Natural killer cell (primary cell): ENCODE measurements around the gene CLEC1A. TPM values are rescaled to one million over a fixed set of nuclear protein-coding genes. Genes with fewer than 3 reads are reported as not detected.

ENCODE experiments used
- ATAC-seq, 3 donors: fragments of 150-1000 bp in 2 of 3; fragments of 200-7000 bp in 1 of 3; cut with Tn5 transposase; 1 replicate in 1 of 3; 2 replicates in 2 of 3; pipeline ENCODE4 v1.10.0; 2021; ENCODE audit warnings: mild to moderate bottlenecking in 2 of 3, moderate library complexity in 2 of 3
- DNase-seq, 2 donors: peaks; one replicate each; pipeline versions ENCODE4 v3.0.0 to v3.0.0-alpha.2; 2013 to 2021; ENCODE audit warnings: mixed read lengths in 1 of 2
- H3K27ac ChIP-seq: one replicate; pipeline ENCODE4 v1.5.1; 2013; ENCODE audit warnings: mild to moderate bottlenecking, low read length
- H3K27me3 ChIP-seq: one replicate; pipeline ENCODE4 v1.6.1; 2013; ENCODE audit warnings: low read length; ENCODE audit not compliant: control insufficient read depth, insufficient read depth
- H3K36me3 ChIP-seq: one replicate; pipeline ENCODE4 v1.6.1; 2013; ENCODE audit warnings: low read length; ENCODE audit not compliant: control insufficient read depth, insufficient read depth
- H3K4me1 ChIP-seq: one replicate; pipeline ENCODE4 v1.6.1; 2013; ENCODE audit warnings: low read length; ENCODE audit not compliant: control insufficient read depth, insufficient read depth
- H3K4me3 ChIP-seq: one replicate; pipeline ENCODE4 v1.5.1; 2013; ENCODE audit warnings: low read length
- H3K9me3 ChIP-seq: one replicate; pipeline ENCODE4 v1.6.1; 2013; ENCODE audit warnings: low read length; ENCODE audit not compliant: control insufficient read depth, insufficient read depth
- H3K27ac Mint-ChIP-seq, 2 donors: one replicate each; pipeline ENCODE4 v1.8.0; 2022; ENCODE audit warnings: mild to moderate bottlenecking in 2 of 2, mixed read lengths in 2 of 2, moderate library complexity in 1 of 2
- H3K27me3 Mint-ChIP-seq, 2 donors: one replicate each; pipeline ENCODE4 v1.8.0; 2022; ENCODE audit warnings: low read depth in 2 of 2, mixed read lengths in 2 of 2
- H3K36me3 Mint-ChIP-seq: one replicate; pipeline ENCODE4 v1.8.0; 2022; ENCODE audit warnings: mixed read lengths
- H3K4me1 Mint-ChIP-seq, 2 donors: one replicate each; pipeline ENCODE4 v1.8.0; 2022; ENCODE audit warnings: mixed read lengths in 2 of 2
- H3K4me3 Mint-ChIP-seq: one replicate; pipeline ENCODE4 v1.8.0; 2022; ENCODE audit warnings: mild to moderate bottlenecking, moderate library complexity, mixed read lengths
- H3K9me3 Mint-ChIP-seq, 2 donors: one replicate each; pipeline ENCODE4 v1.8.0; 2022; ENCODE audit warnings: mixed read lengths in 2 of 2
- WGBS: methylation state at CpG from one replicate; pipeline ENCODE4 v1.1.7; 2013; ENCODE audit warnings: missing lambda C conversion rate; ENCODE audit not compliant: insufficient coverage; 5-methylcytosine and 5-hydroxymethylcytosine counted together
- intact Hi-C: fragments of 100-400 bp; cut with micrococcal nuclease; formaldehyde crosslinking; loops from one replicate; pipeline ENCODE4 v1.14.2; 2022
- total RNA-seq, 4 donors: library from RNA; stranded (reverse); fragments of 120-200 nt in 1 of 4; gene quantifications; one replicate each; pipeline versions ENCODE4 v1.2.3 to v1.2.4, GENCODE V29; 2013 to 2022
- TF ChIP-seq, protein P1 (sequence below): fragments of 200-600 bp; IDR thresholded peaks from one replicate; pipeline ENCODE4 v1.8.0; 2022; ENCODE audit warnings: antibody characterized with exemption

Gene CLEC1A
- total RNA-seq, 3 donors from 2014 or later (not counting 1 experiment from before 2014, with no cell fraction given): not detected

DNA sequence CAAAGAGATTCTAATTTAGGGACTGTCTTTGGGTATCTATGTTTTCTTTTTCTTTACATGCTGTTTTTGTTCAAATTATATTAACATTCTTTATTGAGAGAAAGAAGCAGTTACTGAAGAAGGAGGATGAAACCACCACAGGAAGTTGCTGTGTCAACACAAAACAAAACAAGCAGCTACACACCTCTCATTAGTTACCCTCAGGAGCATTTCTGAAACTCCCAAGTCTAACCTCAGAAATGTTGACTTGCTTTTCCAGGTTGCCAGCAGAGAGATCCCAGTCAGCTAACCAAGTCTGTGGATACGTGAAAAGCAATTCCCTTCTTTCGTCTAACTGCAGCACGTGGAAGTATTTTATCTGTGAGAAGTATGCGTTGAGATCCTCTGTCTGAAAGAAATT lies 33.5 kb downstream of the CLEC1A start:
- intact Hi-C loops: no loop called here
- 89% methylated on average over 3 of the region's 4 CpGs for WGBS
- H3K4me1 ChIP-seq: no peaks in the 10 kb centered on the region
- no peak for ATAC-seq
- TF ChIP-seq, protein P1, sequence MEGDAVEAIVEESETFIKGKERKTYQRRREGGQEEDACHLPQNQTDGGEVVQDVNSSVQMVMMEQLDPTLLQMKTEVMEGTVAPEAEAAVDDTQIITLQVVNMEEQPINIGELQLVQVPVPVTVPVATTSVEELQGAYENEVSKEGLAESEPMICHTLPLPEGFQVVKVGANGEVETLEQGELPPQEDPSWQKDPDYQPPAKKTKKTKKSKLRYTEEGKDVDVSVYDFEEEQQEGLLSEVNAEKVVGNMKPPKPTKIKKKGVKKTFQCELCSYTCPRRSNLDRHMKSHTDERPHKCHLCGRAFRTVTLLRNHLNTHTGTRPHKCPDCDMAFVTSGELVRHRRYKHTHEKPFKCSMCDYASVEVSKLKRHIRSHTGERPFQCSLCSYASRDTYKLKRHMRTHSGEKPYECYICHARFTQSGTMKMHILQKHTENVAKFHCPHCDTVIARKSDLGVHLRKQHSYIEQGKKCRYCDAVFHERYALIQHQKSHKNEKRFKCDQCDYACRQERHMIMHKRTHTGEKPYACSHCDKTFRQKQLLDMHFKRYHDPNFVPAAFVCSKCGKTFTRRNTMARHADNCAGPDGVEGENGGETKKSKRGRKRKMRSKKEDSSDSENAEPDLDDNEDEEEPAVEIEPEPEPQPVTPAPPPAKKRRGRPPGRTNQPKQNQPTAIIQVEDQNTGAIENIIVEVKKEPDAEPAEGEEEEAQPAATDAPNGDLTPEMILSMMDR: no peak
- Mint-ChIP-seq H3K9me3 (no peaks in the 10 kb centered on the region), H3K27me3 (peaks cover 8 to 23% of the 10 kb centered on the region in 2 donors), H3K27ac (no peak overlapping the region), H3K4me1 (no peaks in the 10 kb centered on the region), H3K36me3 (no peaks in the 10 kb centered on the region), H3K4me3 (no peak overlapping the region)
- no peaks in the 10 kb centered on the region for H3K27me3 ChIP-seq
- DNase-seq: no peak
- no peaks in the 10 kb centered on the region for H3K36me3 ChIP-seq
- no peaks in the 10 kb centered on the region for H3K9me3 ChIP-seq
- H3K27ac ChIP-seq: no peak overlapping the region
- no peak overlapping the region for H3K4me3 ChIP-seq

DNA sequence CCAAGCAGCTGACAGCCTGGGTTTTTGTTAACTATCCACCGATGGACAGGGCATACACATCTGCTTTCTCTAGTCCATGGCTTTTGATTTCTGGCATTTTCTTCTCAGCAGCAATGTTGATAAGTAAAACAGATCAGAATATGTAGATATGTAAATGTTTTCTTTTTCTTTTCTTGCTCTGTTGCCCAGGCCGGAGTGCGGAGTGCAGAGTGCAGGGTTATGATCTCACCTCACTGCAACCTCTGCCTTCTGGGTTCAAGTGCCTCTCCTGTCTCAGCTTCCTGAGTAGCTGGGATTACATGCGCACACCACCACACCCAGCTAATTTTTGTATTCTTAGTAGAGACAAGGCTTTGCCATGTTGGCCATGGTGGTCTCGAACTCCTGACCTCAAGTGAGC lies 40.4 kb downstream of the CLEC1A start:
- ATAC-seq (no peak), DNase-seq (no peak)
- Mint-ChIP-seq H3K27ac (no peak overlapping the region), H3K4me1 (no peaks in the 10 kb centered on the region), H3K9me3 (no peaks in the 10 kb centered on the region), H3K36me3 (no peaks in the 10 kb centered on the region), H3K4me3 (no peak overlapping the region), H3K27me3 (peaks cover 3 to 8% of the 10 kb centered on the region in 2 donors)
- WGBS: 89% methylated on average over 5 of the region's 5 CpGs
- Histone ChIP-seq H3K4me1 (no peaks in the 10 kb centered on the region), H3K9me3 (no peaks in the 10 kb centered on the region), H3K27me3 (no peaks in the 10 kb centered on the region), H3K36me3 (no peaks in the 10 kb centered on the region), H3K4me3 (no peak overlapping the region), H3K27ac (no peak overlapping the region)
- TF ChIP-seq, protein P1: no peak
- intact Hi-C loops: no loop called here

DNA sequence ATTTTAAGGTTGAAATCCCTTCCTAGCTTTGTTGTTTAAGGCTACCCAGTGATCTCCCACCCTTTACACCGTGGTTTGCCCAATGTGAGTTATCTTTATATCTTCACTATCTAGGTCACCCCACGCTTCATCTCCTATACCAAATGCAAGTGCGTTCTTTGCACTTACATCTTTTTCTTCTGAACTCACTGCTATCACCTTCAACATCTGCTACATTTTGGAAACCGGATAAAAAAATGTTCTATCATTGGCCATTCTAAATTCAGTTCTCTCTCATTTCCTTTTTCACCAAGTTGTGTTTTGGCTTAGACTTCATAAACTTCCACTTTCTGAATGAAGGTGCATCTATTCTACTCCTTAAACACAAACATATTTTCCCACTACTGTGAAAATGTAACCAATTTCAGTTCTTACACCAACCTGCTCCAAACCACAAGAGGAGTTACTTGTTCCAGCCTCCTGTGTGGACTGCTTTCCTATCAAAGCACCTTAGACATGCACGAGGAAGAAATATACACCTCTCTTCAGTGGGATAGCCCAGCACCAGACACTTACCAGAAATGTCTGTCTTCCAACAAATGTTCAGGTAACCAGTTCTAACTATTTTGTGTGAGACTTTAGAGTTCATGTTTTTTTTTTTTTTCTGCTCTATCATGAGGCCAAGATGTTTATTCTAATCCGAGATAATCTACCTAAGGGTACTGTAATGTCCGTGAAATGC lies 46.4 kb downstream of the CLEC1A start:
- no peak overlapping the region for H3K4me3 Mint-ChIP-seq
- intact Hi-C loops: no loop called here
- no peak overlapping the region for H3K27ac Mint-ChIP-seq
- Histone ChIP-seq H3K4me3 (no peak overlapping the region), H3K9me3 (no peaks in the 10 kb centered on the region), H3K27ac (no peak overlapping the region), H3K36me3 (no peaks in the 10 kb centered on the region), H3K4me1 (no peaks in the 10 kb centered on the region), H3K27me3 (peaks cover 2% of the 10 kb centered on the region)
- DNase-seq: no peak
- no peaks in the 10 kb centered on the region for H3K36me3 Mint-ChIP-seq
- no peaks in the 10 kb centered on the region for H3K9me3 Mint-ChIP-seq
- peak in 1 of 3 donors; percentile 20 for ATAC-seq
- whole genome bisulfite sequencing: 10% methylated on average over 7 of the region's 7 CpGs
- TF ChIP-seq, protein P1: no peak
- peaks cover 10 to 13% of the 10 kb centered on the region in 2 donors for H3K4me1 Mint-ChIP-seq
- peaks cover 7 to 34% of the 10 kb centered on the region in 2 donors for H3K27me3 Mint-ChIP-seq

GRCh38 chr12:10048526-10048925 lies 50.3 kb downstream of the CLEC1A start:
- H3K4me3 Mint-ChIP-seq: no peak overlapping the region
- H3K4me1 Mint-ChIP-seq: peaks cover 10 to 13% of the 10 kb centered on the region in 2 donors
- TF ChIP-seq, protein P1: no peak

More at GRCh38 chr12:10048526-10048925, 50.3 kb downstream of the CLEC1A start:
- intact Hi-C loops: no loop called here
- WGBS: 56% methylated on average over 3 of the region's 3 CpGs
- Histone ChIP-seq H3K4me1 (no peaks in the 10 kb centered on the region), H3K27ac (no peak overlapping the region), H3K4me3 (no peak overlapping the region), H3K36me3 (no peaks in the 10 kb centered on the region), H3K9me3 (no peaks in the 10 kb centered on the region), H3K27me3 (peaks cover 3% of the 10 kb centered on the region)
- no peak overlapping the region for H3K27ac Mint-ChIP-seq
- no peaks in the 10 kb centered on the region for H3K9me3 Mint-ChIP-seq
- H3K27me3 Mint-ChIP-seq: peaks cover 11 to 44% of the 10 kb centered on the region in 2 donors
- ATAC-seq: no peak
- H3K36me3 Mint-ChIP-seq: no peaks in the 10 kb centered on the region
- DNase-seq: no peak
